Gastroesophageal sphincter (tissue), 3 donors: ENCODE measurements around the gene EXPH5.

Experiments used
- EP300 ChIP-seq: sonication (generic); formaldehyde crosslinking; IDR thresholded peaks from one replicate; pipeline ENCODE4 v1.6.1; 2017; ENCODE audit warnings: antibody characterized with exemption, mild to moderate bottlenecking
- POLR2A ChIP-seq, 2 donors: fragments of 450-650 bp; IDR thresholded peaks; one replicate each; pipeline ENCODE4 v1.6.1; 2017; ENCODE audit warnings: antibody characterized with exemption in 2 of 2, mild to moderate bottlenecking in 2 of 2, moderate library complexity in 1 of 2
- TF ChIP-seq, protein P1 (sequence below), 4 experiments: fragments of 200-600 bp in 2 of 4; fragments of 450-650 bp in 2 of 4; sonication (generic) in 1 of 4; IDR thresholded peaks; one replicate each; pipeline ENCODE4 v1.5.1; 2017 to 2019; ENCODE audit warnings: antibody characterized with exemption in 4 of 4, mild to moderate bottlenecking in 2 of 4, moderate library complexity in 2 of 4

DNA sequence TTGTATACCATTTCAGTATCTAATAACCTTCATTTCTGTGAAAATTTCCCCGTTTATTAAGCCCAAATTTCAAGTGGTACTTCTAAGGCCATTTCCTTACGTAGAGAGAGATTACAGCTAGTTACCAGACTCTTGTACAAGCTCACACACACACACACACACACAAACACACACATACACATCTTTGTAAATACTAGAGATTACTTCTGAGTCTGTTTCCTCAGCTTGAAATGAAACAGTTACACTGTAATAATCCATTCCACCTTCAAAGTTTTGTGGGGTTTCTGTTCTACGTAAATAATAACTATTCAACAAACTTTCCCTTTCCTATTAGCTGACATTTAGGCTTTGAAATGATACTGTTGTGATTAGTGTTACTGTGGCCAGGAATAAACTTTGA is 101.6 kb downstream of the EXPH5 start:
- TF ChIP-seq, protein P1, sequence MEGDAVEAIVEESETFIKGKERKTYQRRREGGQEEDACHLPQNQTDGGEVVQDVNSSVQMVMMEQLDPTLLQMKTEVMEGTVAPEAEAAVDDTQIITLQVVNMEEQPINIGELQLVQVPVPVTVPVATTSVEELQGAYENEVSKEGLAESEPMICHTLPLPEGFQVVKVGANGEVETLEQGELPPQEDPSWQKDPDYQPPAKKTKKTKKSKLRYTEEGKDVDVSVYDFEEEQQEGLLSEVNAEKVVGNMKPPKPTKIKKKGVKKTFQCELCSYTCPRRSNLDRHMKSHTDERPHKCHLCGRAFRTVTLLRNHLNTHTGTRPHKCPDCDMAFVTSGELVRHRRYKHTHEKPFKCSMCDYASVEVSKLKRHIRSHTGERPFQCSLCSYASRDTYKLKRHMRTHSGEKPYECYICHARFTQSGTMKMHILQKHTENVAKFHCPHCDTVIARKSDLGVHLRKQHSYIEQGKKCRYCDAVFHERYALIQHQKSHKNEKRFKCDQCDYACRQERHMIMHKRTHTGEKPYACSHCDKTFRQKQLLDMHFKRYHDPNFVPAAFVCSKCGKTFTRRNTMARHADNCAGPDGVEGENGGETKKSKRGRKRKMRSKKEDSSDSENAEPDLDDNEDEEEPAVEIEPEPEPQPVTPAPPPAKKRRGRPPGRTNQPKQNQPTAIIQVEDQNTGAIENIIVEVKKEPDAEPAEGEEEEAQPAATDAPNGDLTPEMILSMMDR (IDR thresholded peaks at IDR 0.05): no peak
- TF ChIP-seq EP300: no peak
- TF ChIP-seq POLR2A (IDR thresholded peaks at IDR 0.05): no peak
